ENCODE measurements around the gene PIGZ. TPM values are rescaled to one million over a fixed set of nuclear protein-coding genes. Genes with fewer than 3 reads are reported as not detected.

The PIGZ gene
- total and polyA plus RNA-seq, 7 donors = 2.9 to 8.0 (median 3.5) TPM

DNA sequence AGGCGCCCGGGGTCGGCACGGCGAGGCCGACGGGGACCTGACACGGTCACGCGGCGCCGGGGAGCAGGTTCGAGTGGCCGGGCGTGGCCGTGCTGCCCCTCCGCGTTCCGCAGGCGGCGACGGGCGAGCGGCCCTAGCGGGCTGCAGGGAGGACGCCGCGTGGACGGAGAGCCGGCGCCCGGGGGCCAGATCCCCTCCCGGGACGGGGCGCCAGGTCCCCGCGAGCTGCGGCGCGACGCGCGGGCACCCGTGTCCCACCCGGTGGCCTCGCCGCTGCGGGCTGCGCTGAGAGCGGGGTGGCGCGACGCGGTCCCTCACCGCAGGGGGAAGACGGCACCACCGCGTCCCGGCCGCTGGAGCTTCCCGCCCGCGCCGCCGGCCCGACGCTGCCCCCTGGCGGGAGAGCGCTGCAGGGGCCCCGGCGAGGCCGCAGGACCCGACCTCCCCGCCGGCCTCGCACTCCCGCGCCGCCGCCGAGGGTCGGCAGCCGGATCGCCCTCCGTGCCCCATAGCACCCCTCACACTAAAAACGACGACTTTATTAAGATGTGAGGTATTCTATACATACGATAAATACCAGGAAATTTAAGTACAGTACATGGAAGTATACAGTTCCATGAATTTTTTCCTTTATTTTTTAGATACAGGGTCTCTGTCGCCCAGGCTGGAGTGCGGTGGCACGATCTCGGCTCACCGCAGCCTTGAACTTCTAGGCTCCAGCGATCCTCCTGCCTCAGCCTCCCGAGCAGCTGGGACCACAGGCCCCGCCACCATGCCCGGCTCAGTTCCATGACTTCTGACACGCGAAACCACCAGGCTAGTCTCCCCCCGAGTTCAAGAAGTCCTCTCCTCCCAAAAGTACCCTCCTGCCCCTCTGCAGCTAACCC, 1.3 kb upstream of the PIGZ start:
- no peaks in the 10 kb centered on the region for H3K9me3 ChIP-seq
- ATAC-seq (peak; percentile 86 to 93 (median 90)), DNase-seq (peak; percentile 70 to 85)
- WGBS, 3 donors = 9 to 15% (median 13%) methylated on average over 57 to 100 of the region's 100 CpGs
- H3K27ac ChIP-seq = peak overlapping the region; percentile 81
- peak; percentile 92 for TF ChIP-seq CTCF (IDR thresholded peaks at IDR 0.05)
- H3K36me3 ChIP-seq (ENCODE audit: insufficient read depth in 1 of 2, low read depth in 1 of 2) = peaks cover 0 to 8% of the 10 kb centered on the region in 2 donors
- H3K4me1 ChIP-seq = peaks cover 6% of the 10 kb centered on the region
- intact Hi-C loops (cut with DNase I) = loop anchor here (2.0 to 5.0 kb wide), 2 partner anchors 131 to 133 kb away; no protein-coding TSS in a partner anchor
- H3K27me3 ChIP-seq (ENCODE audit: insufficient read depth in 3 of 3, low read length in 2 of 3) = no peaks in the 10 kb centered on the region
- H3K4me3 ChIP-seq = peak overlapping the region; percentile 94

GRCh38 chr3:196969134-196969659, 564 bp upstream of the PIGZ start:
- DNase-seq (peak; percentile 40 to 67), ATAC-seq (peak; percentile 3 to 35 (median 26))
- TF ChIP-seq CTCF (IDR thresholded peaks at IDR 0.05) = no peak
- Histone ChIP-seq H3K4me3 (peak overlapping the region; percentile 94), H3K9me3 (no peaks in the 10 kb centered on the region), H3K27me3 (ENCODE audit: insufficient read depth in 3 of 3, low read length in 2 of 3) (no peaks in the 10 kb centered on the region), H3K27ac (peak overlapping the region; percentile 81), H3K4me1 (peaks cover 6% of the 10 kb centered on the region), H3K36me3 (ENCODE audit: insufficient read depth in 1 of 2, low read depth in 1 of 2) (peaks cover 0 to 8% of the 10 kb centered on the region in 2 donors)
- intact Hi-C loops (cut with DNase I) = loop anchor here (2.0 to 5.0 kb wide), 2 partner anchors 130 to 132 kb away; no protein-coding TSS in a partner anchor
- WGBS, 3 donors = 0 to 1% (median 0%) methylated on average over 40 to 72 of the region's 72 CpGs

- H3K27ac ChIP-seq = peak overlapping the region; percentile 81
- intact Hi-C loops (cut with DNase I) = loop anchor here (2.0 to 5.0 kb wide), 2 partner anchors 129 to 130 kb away; no protein-coding TSS in a partner anchor
Measured at GRCh38 chr3:196967412-196968232, 1.0 kb downstream of the PIGZ start.

More at GRCh38 chr3:196967412-196968232, 1.0 kb downstream of the PIGZ start:
- Histone ChIP-seq H3K36me3 (ENCODE audit: insufficient read depth in 1 of 2, low read depth in 1 of 2) (peaks cover 0 to 8% of the 10 kb centered on the region in 2 donors), H3K9me3 (no peaks in the 10 kb centered on the region), H3K4me1 (peaks cover 6% of the 10 kb centered on the region), H3K4me3 (peak overlapping the region; percentile 94), H3K27me3 (ENCODE audit: insufficient read depth in 3 of 3, low read length in 2 of 3) (no peaks in the 10 kb centered on the region)
- whole genome bisulfite sequencing, 3 donors = 71 to 75% (median 73%) methylated on average over 35 of the region's 35 CpGs
- ATAC-seq (no peak), DNase-seq (no peak)
- no peak for TF ChIP-seq CTCF (IDR thresholded peaks at IDR 0.05)
